ENCODE data around the gene PTPRN2.

PTPRN2 gene

DNA sequence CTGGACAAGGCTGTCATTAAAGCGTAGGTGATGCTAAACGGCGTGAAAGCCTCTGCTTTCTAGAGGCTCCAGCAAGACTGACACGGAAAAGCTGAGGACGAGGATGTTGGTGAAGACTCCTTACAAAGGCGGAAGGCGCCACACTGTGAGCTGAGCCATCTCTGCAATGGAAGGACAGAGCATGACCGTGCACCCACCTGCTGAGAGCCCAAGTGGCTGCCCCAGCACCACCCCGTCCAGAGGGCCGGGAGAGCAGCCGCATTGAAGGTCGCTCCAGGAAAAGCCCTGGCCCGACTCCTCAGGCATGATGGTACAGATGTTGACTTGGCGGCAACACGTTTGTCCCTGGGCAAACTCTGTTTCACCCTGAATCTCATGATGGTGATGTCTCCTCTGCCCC is 758.1 kb downstream of the PTPRN2 start:
- no peak for DNase-seq

- DNase-seq = no peak
Observed at GRCh38 chr7:157828881-157829280, 758.7 kb downstream of the PTPRN2 start.

DNA sequence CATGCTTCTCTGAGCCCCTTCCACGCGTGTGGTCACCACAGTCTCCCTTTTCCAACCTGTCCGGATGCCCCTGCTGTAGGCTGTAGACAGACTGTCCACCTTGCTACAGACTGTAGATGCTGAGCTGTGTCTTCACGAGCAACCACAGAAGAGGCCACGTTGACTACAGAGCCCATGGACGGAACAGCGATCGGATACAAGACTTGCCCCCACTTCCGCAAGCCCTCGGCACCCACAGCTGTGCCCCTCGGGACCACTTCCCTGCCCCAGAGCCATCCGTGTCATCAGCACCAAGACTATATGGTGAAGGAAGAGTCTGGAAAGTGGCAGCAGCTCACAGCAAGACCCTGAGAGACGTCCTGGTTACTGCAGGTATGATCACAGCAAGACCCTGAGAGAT is 759.4 kb downstream of the PTPRN2 start:
- no peak for DNase-seq

DNA sequence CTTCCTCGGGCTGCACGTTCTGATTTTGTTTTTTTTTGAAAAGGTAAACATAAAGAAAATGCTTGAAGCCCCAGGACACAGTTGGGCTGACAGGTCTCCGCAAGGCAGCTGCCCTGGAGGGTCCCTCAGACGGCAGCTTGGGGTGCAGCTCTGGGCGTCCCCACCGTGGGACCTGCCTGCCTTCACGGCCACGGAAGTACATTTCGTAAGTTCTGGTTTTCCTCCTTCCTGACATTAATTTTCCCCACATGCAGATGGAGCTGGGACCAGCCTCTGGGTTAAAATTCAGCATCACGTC is 759.8 kb downstream of the PTPRN2 start:
- DNase-seq = no peak

DNA sequence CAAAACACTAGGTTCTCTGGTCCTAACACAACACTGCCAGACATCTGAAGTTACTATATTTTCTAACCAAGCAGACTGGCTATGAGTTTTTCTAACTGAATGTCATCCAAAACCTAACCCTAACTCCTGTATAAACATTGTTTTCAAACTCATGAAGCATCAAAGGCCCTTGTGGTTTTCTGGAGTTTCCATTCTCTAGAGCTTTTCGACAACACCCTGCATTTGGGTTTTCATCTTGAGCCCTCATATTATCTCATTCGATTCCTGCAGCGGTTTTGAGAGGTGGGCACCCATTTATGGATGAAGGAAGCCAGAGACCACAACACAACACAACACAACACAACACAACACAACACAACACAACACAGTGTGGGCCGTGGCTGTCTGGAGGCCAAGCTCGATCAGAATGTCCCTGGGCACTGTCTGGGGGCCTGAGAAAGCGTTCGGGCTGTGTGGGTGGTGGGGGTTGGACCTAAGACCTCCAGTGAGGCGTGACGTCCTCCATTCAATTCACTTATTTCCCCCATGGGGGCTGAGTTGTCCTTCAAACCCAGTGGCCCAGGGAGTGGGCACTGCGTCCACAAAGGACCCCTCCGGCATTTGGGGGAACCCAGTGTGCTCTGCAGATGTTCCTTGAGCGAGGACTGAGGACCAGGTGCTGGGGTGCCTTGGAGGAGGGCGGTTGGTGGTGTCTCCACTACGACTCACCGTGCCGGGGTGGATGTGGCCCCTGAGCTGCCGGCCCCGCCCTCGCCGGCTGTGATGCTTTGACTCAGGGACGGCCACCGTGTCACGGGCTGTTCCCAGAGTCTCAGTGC is 760.4 kb downstream of the PTPRN2 start:
- no peak for DNase-seq

- DNase-seq = no peak
Observed at GRCh38 chr7:157826566-157826965, 761.1 kb downstream of the PTPRN2 start.

DNA sequence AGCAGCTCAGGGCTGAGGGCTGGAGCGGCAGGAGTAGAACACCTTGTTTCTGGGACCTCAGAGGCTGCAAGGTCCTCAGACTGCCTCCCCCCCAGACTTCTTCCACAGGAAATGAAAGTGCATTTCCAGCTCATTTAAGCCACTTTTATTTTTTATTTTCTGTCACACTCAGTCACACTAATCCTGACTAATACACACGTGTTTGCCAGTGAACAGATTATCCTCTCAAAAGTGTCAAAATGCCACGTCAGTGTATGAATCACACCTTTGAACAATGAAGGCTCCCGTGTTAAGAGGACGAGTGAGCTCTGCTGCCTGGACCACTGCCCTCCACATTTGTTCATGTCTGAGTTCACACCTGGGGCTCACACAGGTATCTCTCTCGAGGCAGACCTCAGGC is 762.3 kb downstream of the PTPRN2 start:
- DNase-seq = no peak

DNA sequence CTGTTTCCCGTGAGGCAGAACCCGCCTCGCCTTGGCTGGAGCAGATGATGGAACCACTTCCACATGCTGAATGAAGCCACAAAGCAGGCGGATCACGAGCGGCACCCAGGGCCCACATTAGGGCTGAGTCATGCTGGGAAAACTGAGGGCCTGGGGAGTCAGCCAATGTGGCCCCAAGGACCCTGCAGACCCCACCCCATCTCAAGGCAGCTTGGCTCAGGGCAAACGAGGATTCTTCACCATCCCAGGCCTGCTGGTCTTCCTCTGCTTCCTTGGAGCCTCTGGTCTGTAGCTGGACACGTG is 762.9 kb downstream of the PTPRN2 start:
- DNase-seq = no peak

DNA sequence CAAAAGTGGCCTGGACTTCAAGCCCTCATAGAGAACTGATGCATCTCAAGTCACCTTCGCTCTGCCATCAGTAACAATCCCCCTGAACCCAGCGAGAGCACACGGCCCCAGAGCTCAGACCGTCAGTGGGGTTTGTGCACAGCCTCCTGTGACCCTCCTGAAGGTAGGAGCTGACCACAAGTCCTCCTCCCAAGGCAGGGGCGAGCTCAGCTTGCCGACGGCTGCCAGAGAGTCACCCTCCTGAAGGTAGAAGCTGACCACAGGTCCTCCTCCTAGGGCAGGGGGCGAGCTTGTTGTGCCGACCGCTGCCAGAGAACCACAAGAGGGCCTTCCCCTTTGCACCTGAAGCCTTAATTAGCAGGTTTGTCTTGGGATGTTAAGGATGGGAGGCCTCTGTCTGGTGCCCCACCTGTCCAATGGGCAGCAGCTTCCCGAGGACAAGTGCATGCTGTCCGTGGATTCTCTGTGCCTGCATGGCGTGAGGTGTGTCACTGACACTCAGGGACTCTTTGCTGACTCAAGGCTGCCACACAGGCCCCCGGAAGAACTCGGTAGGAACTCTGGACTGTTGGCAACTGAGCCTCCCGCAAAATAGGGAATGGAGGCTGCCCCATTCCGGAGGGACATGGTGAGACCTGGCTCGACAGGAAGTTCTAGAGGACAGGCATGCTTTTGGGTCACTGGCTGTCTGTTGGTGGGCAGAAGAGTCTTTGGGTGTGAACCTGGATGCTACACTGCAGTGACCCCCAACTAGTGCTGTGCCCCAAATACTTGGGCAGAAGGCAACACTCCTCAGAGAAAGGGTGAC is 763.4 kb downstream of the PTPRN2 start:
- no peak for DNase-seq

DNA sequence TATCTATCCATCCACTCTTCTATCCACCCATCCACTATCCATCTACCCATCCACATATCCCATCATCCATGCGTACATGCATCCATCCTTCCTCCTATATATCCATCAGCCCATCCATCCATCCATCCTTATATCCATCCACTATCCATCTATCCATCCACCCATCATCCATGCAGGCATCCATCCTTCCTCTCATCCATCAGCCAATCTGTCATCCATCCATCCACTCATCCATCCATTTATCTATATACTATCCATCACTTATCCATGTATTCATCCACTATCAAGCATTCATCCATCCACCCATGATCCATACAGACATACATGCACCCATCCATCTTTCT is 765.0 kb downstream of the PTPRN2 start:
- DNase-seq = no peak

DNA sequence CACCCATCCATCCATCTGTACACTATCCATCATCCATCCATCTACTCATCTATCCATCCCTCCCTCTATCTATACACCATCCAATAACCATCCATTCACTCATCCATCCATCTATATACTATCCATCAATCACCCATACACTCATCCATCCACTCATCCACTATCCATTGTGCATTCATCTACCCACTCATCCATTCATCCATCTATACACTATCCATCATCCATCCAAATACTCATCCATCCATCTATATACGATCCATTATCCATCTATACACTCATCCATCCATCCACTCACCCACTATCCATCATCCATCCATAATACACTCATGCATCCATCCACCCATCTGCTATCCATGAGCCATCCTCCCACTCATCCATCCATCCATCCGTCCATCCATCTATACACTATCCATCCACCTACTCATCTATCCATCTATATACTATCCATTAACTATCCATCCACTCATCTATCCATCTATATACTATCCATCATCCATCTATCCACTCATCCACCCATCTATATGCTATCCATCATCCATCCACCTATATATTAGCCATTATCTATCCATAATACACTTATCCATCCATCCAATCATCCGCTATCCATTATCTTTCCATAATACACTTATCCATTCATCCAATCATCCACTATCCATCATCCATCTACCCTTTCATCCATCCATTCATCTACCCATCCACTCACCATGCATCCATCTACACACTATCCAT is 765.5 kb downstream of the PTPRN2 start:
- DNase-seq = no peak

- DNase-seq = no peak
Observed at GRCh38 chr7:157820796-157821195, 766.8 kb downstream of the PTPRN2 start.

- no peak for DNase-seq
Observed at GRCh38 chr7:157819455-157819807, 768.2 kb downstream of the PTPRN2 start.

GRCh38 chr7:157818701-157819454 is 768.7 kb downstream of the PTPRN2 start:
- no peak for DNase-seq

- DNase-seq = no peak
Observed at GRCh38 chr7:157817944-157818700, 769.5 kb downstream of the PTPRN2 start.

- DNase-seq = no peak
Observed at GRCh38 chr7:157817433-157817832, 770.2 kb downstream of the PTPRN2 start.

- no peak for DNase-seq
Observed at GRCh38 chr7:157816526-157817250, 770.9 kb downstream of the PTPRN2 start.

DNA sequence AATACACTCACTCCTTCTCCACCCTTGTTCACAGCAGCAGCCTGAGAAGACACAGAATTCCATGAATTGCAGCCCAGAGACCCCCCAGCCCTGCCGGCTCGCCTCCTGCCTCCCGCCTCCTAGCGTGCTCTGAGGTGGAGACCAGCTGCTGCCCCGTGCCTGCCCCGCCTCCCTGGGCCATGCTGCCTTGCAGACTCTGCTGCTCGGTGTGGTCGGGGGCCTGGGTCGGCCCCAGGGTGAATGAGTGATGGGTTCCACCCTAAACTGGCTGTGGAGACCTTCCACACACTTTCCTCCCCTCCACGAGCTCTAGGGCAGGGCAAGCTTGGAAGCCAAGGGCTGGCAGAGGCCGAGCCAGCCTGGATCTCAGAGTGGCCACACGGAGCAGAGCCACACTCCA is 771.5 kb downstream of the PTPRN2 start:
- no peak for DNase-seq

DNA sequence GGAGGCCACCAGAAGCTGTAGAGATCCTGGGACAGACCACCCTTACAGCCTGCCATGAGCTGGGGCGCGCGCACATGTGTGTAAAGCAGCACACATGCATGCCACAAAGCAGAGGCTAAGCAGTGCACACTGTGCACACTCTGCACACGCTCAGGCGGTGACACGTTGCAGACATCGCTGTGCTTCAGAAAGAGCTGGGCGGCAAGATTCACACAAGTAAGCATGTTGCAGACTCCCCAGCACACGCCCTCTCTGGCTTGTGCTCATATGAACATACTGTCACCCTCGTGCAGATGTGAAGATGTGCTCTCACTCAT is 772.0 kb downstream of the PTPRN2 start:
- no peak for DNase-seq

- no peak for DNase-seq
Observed at GRCh38 chr7:157814931-157815705, 772.5 kb downstream of the PTPRN2 start.
